Stimulated activated CD8-positive, alpha-beta memory T cell treated with anti-CD3 and anti-CD28 coated beads, Interleukin-2, amount 100 ng/mL, for 48 hours (primary cell): ENCODE results near the gene ORAI2.
"Not testable (repeated sequence)": the region's sequence is repeated elsewhere in the genome, so short reads cannot be mapped to it uniquely, and the experiment has no call there.

ENCODE experiments used
- DNase-seq, 2 donors: peaks; one replicate each; pipeline ENCODE4 v3.0.0-alpha.2; 2020; ENCODE audit warnings: low read depth in 2 of 2

Gene ORAI2

DNA sequence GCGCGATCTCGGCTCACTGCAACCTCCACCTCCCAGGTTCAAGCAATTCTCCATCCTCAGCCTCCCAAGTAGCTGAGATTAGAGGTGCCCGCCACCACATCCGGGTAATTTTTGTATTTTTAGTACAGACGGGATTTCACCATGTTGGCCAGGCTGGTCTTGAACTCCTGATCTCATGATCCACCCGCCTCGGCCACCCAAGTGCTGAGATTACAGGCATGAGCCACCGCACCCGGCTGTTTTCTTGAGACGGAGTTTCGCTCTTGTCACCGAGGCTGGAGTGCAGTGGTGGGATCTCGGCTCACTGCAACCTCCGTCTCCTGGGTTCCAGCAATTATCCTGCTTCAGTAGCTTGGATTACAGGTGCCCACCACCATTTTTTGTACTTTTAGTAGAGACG is 64.9 kb downstream of the ORAI2 start:
- not testable (repeated sequence) for DNase-seq

DNA sequence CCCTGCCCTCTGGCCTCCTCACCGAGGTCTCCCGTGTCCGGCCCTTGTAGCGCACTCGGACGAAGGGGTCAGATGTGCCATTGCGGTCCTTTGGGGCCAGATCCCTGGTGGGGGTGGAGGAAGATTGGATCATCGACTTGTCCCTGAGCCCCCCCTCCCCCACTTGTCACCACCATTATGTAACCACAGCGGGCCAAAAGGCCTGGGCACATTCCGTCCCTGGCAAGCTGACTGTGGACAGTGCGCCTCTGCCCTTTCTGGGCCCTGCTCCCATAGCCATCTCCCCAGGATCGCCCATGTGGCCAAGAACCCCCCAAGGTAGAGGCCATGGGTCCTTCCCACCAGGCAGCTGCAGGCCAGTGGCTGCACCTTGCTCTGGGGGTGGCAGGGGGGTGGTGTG is 69.8 kb downstream of the ORAI2 start:
- not testable (repeated sequence) for DNase-seq

- not testable (repeated sequence) for DNase-seq
These were observed 72.2 kb downstream of the ORAI2 start for GRCh38 chr7:102505298-102506185.
